GM19240 (cell line): ENCODE data around the gene PROM2.

ENCODE experiments used
- DNase-seq: peaks from one replicate; pipeline ENCODE4 v3.0.0; 2011; ENCODE audit warnings: low spot score; ENCODE audit not compliant: insufficient read length

Gene PROM2

DNA sequence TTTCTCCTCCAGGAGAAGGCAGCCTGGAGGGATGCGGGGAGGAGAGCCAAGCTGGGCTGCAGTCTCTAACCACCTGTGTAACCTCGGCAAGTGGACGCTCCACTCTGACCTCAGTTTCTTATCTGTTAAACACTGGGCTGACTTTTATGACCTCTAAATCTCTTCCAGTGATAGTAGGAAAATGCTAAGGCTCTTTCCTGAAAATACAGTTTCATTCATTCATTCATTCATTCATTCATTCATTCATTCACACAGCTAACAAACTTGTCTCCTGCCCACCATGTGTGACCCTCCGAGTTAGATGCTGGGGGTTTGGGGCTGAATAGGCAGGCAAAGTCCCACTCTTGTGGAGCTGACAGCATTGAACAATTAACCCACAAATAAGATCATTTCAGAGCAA is 9.3 kb downstream of the PROM2 start:
- no peak for DNase-seq

GRCh38 chr2:95284886-95285541 is 10.8 kb downstream of the PROM2 start:
- no peak for DNase-seq

DNA sequence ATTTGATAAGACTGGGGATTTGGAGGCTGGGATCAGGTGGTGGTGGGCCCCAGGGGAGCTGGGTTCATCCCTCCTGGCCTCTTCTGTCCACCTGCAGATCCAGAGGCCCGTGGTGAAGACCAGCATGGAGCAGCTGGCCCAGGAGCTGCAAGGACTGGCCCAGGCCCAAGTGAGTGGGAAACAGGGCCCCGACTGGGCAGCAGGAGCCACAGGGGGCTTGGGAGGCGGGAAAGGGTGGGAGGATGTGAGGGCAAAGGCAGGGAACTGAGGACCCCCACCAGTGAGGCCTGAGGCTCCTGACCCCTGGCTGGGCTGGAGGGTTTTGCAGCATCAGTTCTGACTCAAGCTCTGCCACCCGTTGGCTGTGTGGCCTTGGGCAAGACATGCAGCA is 11.3 kb downstream of the PROM2 start:
- DNase-seq, result no peak

GRCh38 chr2:95287336-95287735 is 13.1 kb downstream of the PROM2 start:
- no peak for DNase-seq

GRCh38 chr2:95287806-95288205 is 13.6 kb downstream of the PROM2 start:
- no peak for DNase-seq

GRCh38 chr2:95289253-95289652 is 15.0 kb downstream of the PROM2 start:
- no peak for DNase-seq

DNA sequence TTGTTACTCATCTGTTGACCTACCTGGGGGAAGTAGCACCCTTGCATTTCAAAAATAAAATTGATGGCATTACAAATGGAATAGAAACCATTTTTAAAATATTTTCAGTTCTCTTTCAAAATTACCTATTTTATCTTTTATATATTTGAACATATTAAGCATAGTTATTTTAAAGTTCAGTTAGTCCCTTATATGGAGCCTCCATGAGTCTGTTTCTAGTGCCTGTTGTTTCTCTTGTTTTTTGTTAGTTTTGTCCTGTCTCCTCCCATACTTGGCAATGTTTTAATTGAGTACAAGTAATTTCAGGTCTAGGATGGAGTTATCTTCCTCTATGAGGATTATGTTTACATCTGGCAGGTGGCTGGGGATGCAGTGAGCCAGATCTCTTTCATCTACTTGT is 17.0 kb downstream of the PROM2 start:
- no peak for DNase-seq

DNA sequence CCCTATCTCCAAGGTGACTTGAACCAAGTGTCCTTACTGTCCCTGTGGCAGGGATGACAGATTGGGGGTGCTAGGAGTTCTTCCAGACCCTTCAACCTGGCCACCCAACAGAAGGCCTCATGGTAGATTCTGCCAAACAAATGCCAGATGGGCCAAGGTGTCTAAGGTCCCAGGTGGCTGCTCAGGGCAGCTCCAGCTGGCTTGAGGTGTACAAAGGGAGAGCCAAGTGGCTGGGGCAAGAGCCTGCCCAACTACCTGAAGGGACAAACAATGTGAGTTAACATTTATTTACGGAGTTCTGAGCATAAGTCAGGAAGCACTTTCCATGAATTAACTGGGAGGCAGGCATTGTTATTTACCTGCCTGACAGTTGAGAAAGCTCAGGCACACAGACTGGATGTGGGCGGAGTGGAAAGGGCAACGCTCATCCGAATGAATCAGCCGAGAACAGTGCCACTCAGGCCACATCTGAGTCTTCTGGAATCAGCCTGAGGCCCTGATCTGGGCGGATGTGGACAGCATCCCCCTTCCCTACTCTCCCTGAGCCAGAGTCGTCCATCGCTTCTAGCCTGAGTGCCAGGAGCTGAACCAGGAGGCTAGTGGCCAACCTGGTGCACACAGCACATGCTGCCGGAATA is 18.5 kb downstream of the PROM2 start:
- no peak for DNase-seq

DNA sequence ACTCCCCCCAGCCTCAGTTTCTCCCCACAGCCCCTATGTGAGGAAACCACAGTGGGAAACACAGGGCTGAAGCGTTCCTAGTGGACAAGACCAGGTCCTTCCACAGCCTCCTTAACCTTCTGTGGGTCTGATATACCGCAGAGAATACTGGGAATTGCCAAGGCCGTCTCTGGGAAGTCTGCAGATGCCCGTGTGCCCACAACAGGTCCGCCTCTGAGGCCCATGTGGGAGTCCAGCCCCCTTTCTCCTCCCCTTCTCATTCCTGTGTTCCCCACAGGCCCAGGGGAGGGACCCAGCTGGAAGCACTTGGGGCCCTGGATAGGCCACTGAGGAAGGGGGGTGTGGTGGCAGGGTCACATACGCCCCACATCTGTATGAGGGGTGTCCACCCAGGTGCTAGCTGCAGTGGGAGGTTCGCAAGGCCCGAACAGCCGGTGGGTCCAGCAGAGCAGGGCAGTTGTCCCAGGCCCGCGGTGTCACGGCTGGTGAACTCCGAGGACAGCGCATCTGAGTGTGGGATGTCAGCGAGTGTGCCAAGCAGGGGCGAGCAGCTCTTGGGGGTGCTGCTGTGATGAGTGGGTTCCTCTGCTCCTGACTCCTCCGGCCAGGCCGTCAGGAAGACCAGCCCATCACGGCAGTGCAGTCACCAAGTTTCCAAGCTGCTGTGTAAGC is 20.5 kb downstream of the PROM2 start:
- DNase-seq, result no peak

DNA sequence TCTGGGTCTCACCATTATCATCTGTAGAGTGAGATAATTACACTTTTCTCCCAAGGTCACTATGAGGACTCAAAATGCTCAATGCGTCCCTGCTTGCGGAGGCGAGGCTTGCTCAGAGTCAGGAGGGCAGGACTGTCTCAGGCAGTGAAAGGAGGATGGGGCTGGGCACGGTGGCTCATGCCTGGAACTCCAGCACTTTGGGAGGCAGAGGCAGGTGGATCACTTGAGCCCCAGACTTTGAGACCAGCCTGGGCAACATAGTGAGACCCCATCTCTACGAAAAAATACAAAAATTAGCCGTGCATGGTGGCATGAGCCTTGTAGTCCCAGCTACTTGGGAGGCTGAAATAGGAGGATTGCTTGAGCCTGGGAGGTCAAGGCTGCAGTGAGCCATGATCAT is 21.1 kb downstream of the PROM2 start:
- DNase-seq, result no peak

GRCh38 chr2:95296011-95296410 is 21.8 kb downstream of the PROM2 start:
- no peak for DNase-seq

- DNase-seq, result no peak
Observed at GRCh38 chr2:95296880-95297487, 22.7 kb downstream of the PROM2 start, which contains the start of gene KCNIP3. Gene KCNIP3, plus strand, starts transcription at chr2:95297347. Its CDS starts 92 bp downstream, at chr2:95297439.

- DNase-seq, result no peak
Observed at GRCh38 chr2:95297639-95298395, 23.6 kb downstream of the PROM2 start.

DNA sequence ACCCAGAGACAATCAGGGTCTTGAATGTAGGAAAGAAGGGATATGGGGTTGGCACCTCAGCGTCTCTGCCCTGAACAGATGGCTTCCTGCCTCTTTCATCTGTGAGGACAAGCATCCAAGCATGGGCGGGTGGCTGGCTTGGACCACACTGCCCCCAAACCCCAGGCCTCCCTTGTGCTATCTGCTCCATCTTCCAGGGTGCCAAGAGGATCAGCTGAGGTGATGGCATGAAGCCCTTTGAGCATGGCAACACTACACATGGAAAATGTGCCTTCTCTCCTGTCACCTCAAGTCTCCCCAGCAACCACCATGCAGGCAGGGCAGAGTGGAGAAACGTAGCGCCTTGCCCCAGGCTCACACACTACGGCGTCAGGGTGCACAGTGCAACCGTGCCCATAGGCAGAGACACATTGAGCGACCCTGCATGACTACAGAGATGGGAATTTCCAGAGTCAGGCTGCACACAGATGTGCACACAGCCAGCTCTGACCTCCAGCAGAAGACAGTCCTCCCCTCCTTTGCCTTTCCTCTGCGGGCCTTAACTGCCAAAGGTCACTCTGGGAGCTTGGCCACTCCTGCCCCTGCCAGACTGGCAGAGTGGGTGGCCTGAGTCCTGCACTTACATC is 24.4 kb downstream of the PROM2 start:
- no peak for DNase-seq

GRCh38 chr2:95299961-95300360 is 25.7 kb downstream of the PROM2 start:
- no peak for DNase-seq

DNA sequence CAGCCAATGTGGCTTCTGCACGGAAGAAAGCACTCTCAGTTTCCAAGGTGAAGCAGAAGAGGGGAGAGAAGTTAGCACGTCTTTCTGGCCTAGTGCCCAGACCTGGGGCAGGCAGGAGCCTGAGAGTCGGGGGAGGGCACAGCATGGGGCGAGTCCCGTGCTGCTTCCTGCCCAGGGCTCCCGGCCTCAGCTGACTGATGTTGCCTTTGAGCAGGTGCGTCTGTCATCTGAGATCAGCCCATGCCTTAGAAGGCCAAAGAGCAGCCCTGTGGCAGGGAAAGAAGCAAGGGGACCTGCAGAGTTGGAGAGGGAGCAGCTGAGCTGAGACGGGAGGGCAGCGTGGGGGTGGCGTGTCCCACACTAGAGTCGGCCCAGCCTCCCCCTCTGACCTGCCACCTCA is 26.2 kb downstream of the PROM2 start:
- no peak for DNase-seq

- no peak for DNase-seq
Observed at GRCh38 chr2:95301186-95301585, 26.9 kb downstream of the PROM2 start.

DNA sequence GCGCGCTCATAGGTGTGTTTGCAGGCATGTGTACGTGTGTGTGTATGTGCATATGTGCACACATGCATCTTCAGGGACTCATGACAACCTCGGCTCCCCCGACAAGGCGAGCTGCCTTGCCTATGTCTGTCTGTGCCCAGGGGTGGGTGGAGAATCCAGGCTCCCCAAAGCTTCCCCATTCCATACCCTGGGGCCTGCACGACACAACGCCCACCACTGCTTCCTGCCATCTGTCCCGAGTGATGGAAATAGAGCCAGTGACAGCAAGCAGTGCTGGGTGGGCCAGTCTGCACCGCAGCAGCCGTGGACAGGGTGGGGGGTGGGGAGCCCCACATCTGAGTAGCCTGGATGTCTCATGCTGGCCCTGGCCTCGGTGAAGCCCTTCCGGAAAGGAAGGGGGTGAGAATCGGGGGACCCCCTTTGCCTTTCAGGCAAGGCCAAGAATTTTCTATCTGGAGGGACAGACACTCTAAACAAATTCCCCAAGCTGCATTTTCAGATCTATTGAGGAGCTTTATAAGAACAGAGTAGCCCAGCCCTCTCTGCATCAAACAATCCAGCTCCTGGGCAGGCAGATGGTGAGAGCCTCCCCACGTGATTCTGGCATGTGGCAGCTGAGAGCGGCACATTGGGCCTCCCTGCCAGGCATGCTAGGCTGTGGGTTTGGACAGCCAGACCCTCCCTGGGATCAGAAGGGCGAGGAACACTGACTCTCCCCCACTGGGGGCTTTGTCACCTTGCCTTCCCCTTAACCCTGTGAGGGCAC is 27.8 kb downstream of the PROM2 start:
- no peak for DNase-seq

GRCh38 chr2:95303191-95303919 is 29.1 kb downstream of the PROM2 start:
- DNase-seq, result no peak
